Endothelial cell of umbilical vein (primary cell): ENCODE measurements around the gene LGALSL. TPM values are rescaled to one million over a fixed set of nuclear protein-coding genes. Genes with fewer than 3 reads are reported as not detected.

Source experiments
- BruUV-seq: library from RNA; stranded (reverse); fragments of 400-500 nt; replicated peaks from 2 replicates; lab custom pipeline; 2021; lab: Mats Ljungman, UMichigan
- CTCF ChIA-PET: fragments of 300-600, 350-600 bp; sonication (Branson Sonifier 250); formaldehyde crosslinking; loops from one replicate; lab custom pipeline; 2021; ENCODE audit warnings: antibody characterized with exemption, inconsistent platforms; lab: Charles Lee
- POLR2A ChIA-PET: fragments of 300-600, 350-600 bp; sonication (Branson Sonifier 250); formaldehyde crosslinking; loops from one replicate; lab custom pipeline; 2021; ENCODE audit warnings: antibody characterized with exemption, inconsistent platforms; lab: Charles Lee
- DNase-seq: peaks from one replicate; pipeline ENCODE4 v3.0.0-alpha.2; 2011; ENCODE audit warnings: low read depth, low spot score
- FAIRE-seq: peaks from 2 replicates; lab custom pipeline; 2011; peaks lifted over from hg19 to GRCh38; lab: Jason Lieb, UNC
- H2AFZ ChIP-seq: 2 replicates; pipeline ENCODE4 v1.6.0; 2012; ENCODE audit warnings: low read depth, low read length, control low read depth, inconsistent platforms
- H3K27ac ChIP-seq: 2 replicates; pipeline ENCODE4 v1.5.1; 2011; ENCODE audit warnings: low read depth, mild to moderate bottlenecking, control low read depth, low read length, moderate library complexity; ENCODE audit not compliant: insufficient read depth
- H3K27me3 ChIP-seq, 2 experiments: 2 replicates each; pipeline versions ENCODE4 v1.6.0 to v1.6.1; 2011; ENCODE audit warnings: low read length in 2 of 2, mixed read lengths in 1 of 2; ENCODE audit not compliant: control insufficient read depth in 2 of 2, insufficient read depth in 2 of 2
- H3K36me3 ChIP-seq, 2 experiments: 2 replicates in 1 of 2; 3 replicates in 1 of 2; pipeline ENCODE4 v1.5.1; 2011; ENCODE audit warnings: low read length in 2 of 2, mild to moderate bottlenecking in 1 of 2, moderate library complexity in 1 of 2; ENCODE audit not compliant: control insufficient read depth in 2 of 2, insufficient read depth in 2 of 2; ENCODE audit errors: extremely low read depth in 1 of 2
- H3K4me1 ChIP-seq: 3 replicates; pipeline ENCODE4 v1.5.1; 2011; ENCODE audit warnings: mild to moderate bottlenecking, low read length; ENCODE audit not compliant: control insufficient read depth, insufficient read depth; ENCODE audit errors: extremely low read depth
- H3K4me2 ChIP-seq: 2 replicates; pipeline ENCODE4 v1.6.1; 2011; ENCODE audit warnings: low read length, control low read depth, mixed read lengths; ENCODE audit not compliant: insufficient read depth
- H3K4me3 ChIP-seq, 3 experiments: fragments of 200-600 bp in 1 of 3; sonication (generic), shearing (Covaris generic) in 1 of 3; replicated peaks in 1 of 3; 2 replicates each; pipeline ENCODE4 v1.5.1; 2011 to 2016; ENCODE audit warnings: control low read depth in 3 of 3, low read length in 3 of 3, mild to moderate bottlenecking in 2 of 3, inconsistent platforms in 1 of 3, low read depth in 1 of 3, moderate library complexity in 1 of 3; ENCODE audit not compliant: insufficient read depth in 1 of 3
- H3K79me2 ChIP-seq: 2 replicates; pipeline ENCODE4 v1.6.0; 2012; ENCODE audit warnings: low read length, inconsistent platforms; ENCODE audit not compliant: control insufficient read depth, insufficient read depth
- H3K9ac ChIP-seq: replicated peaks from 2 replicates; pipeline ENCODE3; 2011; ENCODE audit warnings: low read length, control low read depth; ENCODE audit not compliant: insufficient read depth; ENCODE audit errors: extremely low read depth
- H3K9me1 ChIP-seq: replicated peaks from 3 replicates; pipeline ENCODE4 v1.6.0; 2011; ENCODE audit warnings: mild to moderate bottlenecking, low read length; ENCODE audit not compliant: control insufficient read depth, insufficient read depth; ENCODE audit errors: extremely low read depth
- H3K9me3 ChIP-seq: replicated peaks from 2 replicates; pipeline ENCODE4 v1.5.1; 2012; ENCODE audit warnings: low read length, inconsistent platforms; ENCODE audit not compliant: control insufficient read depth, insufficient read depth
- H4K20me1 ChIP-seq: replicated peaks from 2 replicates; pipeline ENCODE3; 2011; ENCODE audit warnings: mild to moderate bottlenecking, low read length; ENCODE audit not compliant: control insufficient read depth, insufficient read depth; ENCODE audit errors: extremely low read depth
- EZH2 ChIP-seq: IDR thresholded peaks from 2 replicates; pipeline ENCODE4 v1.6.1; 2012; ENCODE audit warnings: borderline replicate concordance, low read depth, mild to moderate bottlenecking, moderate library complexity, low read length, inconsistent platforms; ENCODE audit not compliant: severe bottlenecking
- FOS ChIP-seq: IDR thresholded peaks from 2 replicates; pipeline ENCODE4 v1.6.1; 2011; ENCODE audit warnings: mild to moderate bottlenecking, low read length, moderate library complexity, borderline replicate concordance; ENCODE audit not compliant: insufficient read depth
- GATA2 ChIP-seq: IDR thresholded peaks from 2 replicates; pipeline ENCODE4 v1.7.0; 2011; ENCODE audit warnings: low read depth, mild to moderate bottlenecking, moderate library complexity, mixed read lengths, low read length; ENCODE audit not compliant: insufficient read length, insufficient read depth
- JUN ChIP-seq: IDR thresholded peaks from 2 replicates; pipeline ENCODE4 v1.6.1; 2011; ENCODE audit warnings: borderline replicate concordance, low read depth; ENCODE audit not compliant: insufficient read length, insufficient read depth
- MYC ChIP-seq: IDR thresholded peaks from one replicate; pipeline ENCODE4 v1.6.1; 2011; ENCODE audit warnings: mild to moderate bottlenecking, low read depth, low read length
- POLR2A ChIP-seq: IDR thresholded peaks from 2 replicates; pipeline ENCODE4 v1.6.1; 2012; ENCODE audit warnings: low read depth, mild to moderate bottlenecking, control low read depth, low read length
- POLR2AphosphoS5 ChIP-seq: IDR thresholded peaks from 2 replicates; pipeline ENCODE4 v1.6.1; 2012; ENCODE audit warnings: low read depth, mild to moderate bottlenecking, control low read depth, low read length, moderate library complexity; ENCODE audit not compliant: insufficient read depth
- dilution Hi-C: fragments of 300-500 bp; cut with MboI; formaldehyde crosslinking; loops from one replicate; pipeline ENCODE4 v1.15.0; 2019; ENCODE audit warnings: low sequenced_read_pairs; ENCODE audit not compliant: extremely low pct_ligation_motif_present
- intact Hi-C: fragments of 100-400 bp; cut with micrococcal nuclease; formaldehyde crosslinking; loops from one replicate; pipeline ENCODE4 v1.10.0; 2022
- polyA plus RNA-seq, 4 experiments: library from polyadenylated mRNA; depleted of rRNA in 3 of 4; stranded (reverse) in 3 of 4; unstranded in 1 of 4; fragments of >200 nt; gene quantifications; 2 replicates each; pipeline versions ENCODE4 v1.2.1 to v1.2.3, GENCODE V29; 2011 to 2012; ENCODE audit warnings: missing spikeins in 1 of 4
- total RNA-seq: library from RNA; stranded (reverse); gene quantifications from 2 replicates; pipeline ENCODE4 v1.2.3, GENCODE V29; 2021
- TF ChIP-seq, protein P1 (sequence below): IDR thresholded peaks from 2 replicates; pipeline ENCODE4 v1.6.1; 2011; ENCODE audit not compliant: insufficient read depth, insufficient read length
- TF ChIP-seq, protein P2 (sequence below), 2 donors: IDR thresholded peaks; 1 replicate in 1 of 2; 2 replicates in 1 of 2; pipeline ENCODE4 v1.5.1; 2011; ENCODE audit warnings: low read length in 2 of 2, mild to moderate bottlenecking in 2 of 2, moderate library complexity in 2 of 2, control low read depth in 1 of 2, inconsistent platforms in 1 of 2, low read depth in 1 of 2; ENCODE audit not compliant: insufficient read depth in 1 of 2; ENCODE audit errors: extremely low read depth in 1 of 2

LGALSL gene
- total and polyA plus RNA-seq, 2 donors (not counting 3 experiments of a cell fraction or from before 2014, with no cell fraction given) = 2.3 to 2.6 TPM

GRCh38 chr2:64489081-64489751 lies 35.3 kb downstream of the LGALSL start:
- Histone ChIP-seq H3K36me3 (no peaks in the 10 kb centered on the region), H3K4me3 (no peak overlapping the region), H3K4me2 (no peak overlapping the region), H3K4me1 (peaks cover 31% of the 10 kb centered on the region), H3K27ac (no peak overlapping the region), H3K9me1 (no peaks in the 10 kb centered on the region), H4K20me1 (no peaks in the 10 kb centered on the region), H3K79me2 (no peaks in the 10 kb centered on the region), H3K9ac (no peak overlapping the region), H3K27me3 (peaks cover 10 to 19% of the 10 kb centered on the region in 2 experiments), H2AFZ (no peak overlapping the region), H3K9me3 (no peaks in the 10 kb centered on the region)
- FAIRE-seq = peak; percentile 73
- dilution Hi-C loops = no loop called here
- intact Hi-C loops = loop anchor here (1.0 kb wide), 1 partner anchor 86 kb away; no protein-coding TSS in a partner anchor
- no peak for DNase-seq
- TF ChIP-seq POLR2AphosphoS5 (peak; percentile 32), GATA2 (peak; percentile 91)
- TF ChIP-seq, protein P1, sequence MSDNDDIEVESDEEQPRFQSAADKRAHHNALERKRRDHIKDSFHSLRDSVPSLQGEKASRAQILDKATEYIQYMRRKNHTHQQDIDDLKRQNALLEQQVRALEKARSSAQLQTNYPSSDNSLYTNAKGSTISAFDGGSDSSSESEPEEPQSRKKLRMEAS = no peak
- ChIA-PET CTCF (interaction anchor here (1.2 to 4.0 kb wide), 11 partner anchors 9 to 159 kb away, joined by 5 to 185 read pairs (median 15); no protein-coding TSS in a partner anchor), POLR2A (no interaction called here)
- no TSS peak for BruUV-seq

DNA sequence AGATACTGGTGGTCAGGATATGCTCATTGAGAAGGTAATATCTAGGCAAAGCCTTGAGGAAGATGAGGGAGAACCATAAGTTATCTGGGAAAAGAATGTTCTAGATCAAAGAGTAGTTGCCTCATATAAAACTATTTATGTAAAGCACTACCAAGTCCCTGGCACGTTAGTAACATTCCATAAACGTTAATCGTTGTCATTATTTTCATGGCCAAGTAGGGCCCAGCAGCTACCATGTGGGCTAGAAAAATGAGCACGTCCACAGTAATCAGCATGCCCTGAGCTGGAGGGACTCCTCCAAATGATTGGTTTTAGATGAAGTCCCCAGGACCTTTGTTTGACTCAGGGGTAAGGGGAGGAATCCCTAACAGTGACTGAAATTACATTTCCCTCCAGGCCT lies 37.5 kb downstream of the LGALSL start:
- intact Hi-C loops = no loop called here
- Histone ChIP-seq H3K4me3 (no peak overlapping the region), H3K27ac (no peak overlapping the region), H3K27me3 (peaks cover 4 to 8% of the 10 kb centered on the region in 2 experiments), H3K4me2 (no peak overlapping the region), H3K4me1 (peaks cover 31% of the 10 kb centered on the region), H3K9ac (no peak overlapping the region), H3K79me2 (no peaks in the 10 kb centered on the region), H2AFZ (no peak overlapping the region), H3K36me3 (no peaks in the 10 kb centered on the region), H3K9me1 (no peaks in the 10 kb centered on the region), H3K9me3 (no peaks in the 10 kb centered on the region), H4K20me1 (no peaks in the 10 kb centered on the region)
- dilution Hi-C loops = no loop called here
- ChIA-PET CTCF (interaction anchor here (1.2 to 1.4 kb wide), 2 partner anchors 16 to 160 kb away, joined by 3 to 9 read pairs; no protein-coding TSS in a partner anchor), POLR2A (no interaction called here)
- FAIRE-seq (no peak), DNase-seq (no peak)
- BruUV-seq = no TSS peak
- TF ChIP-seq POLR2AphosphoS5 = no peak
- TF ChIP-seq POLR2A = no peak
- no peak for TF ChIP-seq GATA2
- TF ChIP-seq, protein P2, sequence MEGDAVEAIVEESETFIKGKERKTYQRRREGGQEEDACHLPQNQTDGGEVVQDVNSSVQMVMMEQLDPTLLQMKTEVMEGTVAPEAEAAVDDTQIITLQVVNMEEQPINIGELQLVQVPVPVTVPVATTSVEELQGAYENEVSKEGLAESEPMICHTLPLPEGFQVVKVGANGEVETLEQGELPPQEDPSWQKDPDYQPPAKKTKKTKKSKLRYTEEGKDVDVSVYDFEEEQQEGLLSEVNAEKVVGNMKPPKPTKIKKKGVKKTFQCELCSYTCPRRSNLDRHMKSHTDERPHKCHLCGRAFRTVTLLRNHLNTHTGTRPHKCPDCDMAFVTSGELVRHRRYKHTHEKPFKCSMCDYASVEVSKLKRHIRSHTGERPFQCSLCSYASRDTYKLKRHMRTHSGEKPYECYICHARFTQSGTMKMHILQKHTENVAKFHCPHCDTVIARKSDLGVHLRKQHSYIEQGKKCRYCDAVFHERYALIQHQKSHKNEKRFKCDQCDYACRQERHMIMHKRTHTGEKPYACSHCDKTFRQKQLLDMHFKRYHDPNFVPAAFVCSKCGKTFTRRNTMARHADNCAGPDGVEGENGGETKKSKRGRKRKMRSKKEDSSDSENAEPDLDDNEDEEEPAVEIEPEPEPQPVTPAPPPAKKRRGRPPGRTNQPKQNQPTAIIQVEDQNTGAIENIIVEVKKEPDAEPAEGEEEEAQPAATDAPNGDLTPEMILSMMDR (IDR thresholded peaks at IDR 0.05; ENCODE audit: extremely low read depth in 1 of 2, insufficient read depth in 1 of 2, low read depth in 1 of 2, low read length in 2 of 2) = no peak
- TF ChIP-seq MYC = no peak
- no peak for TF ChIP-seq JUN
- TF ChIP-seq, protein P1 = no peak
- no peak for TF ChIP-seq EZH2
- TF ChIP-seq FOS = no peak
